ENCODE measurements around the gene TBX6. TPM values are rescaled to one million over a fixed set of nuclear protein-coding genes. Genes with fewer than 3 reads are reported as not detected.
A peak's percentile ranks its signal among the peaks of the same experiment; 100 is the strongest.

The TBX6 gene
- total and polyA plus RNA-seq, 11 donors: 0.26 to 0.95 (median 0.72) TPM; not detected in 1

- TF ChIP-seq POLR2A (IDR thresholded peaks at IDR 0.05): no peak
- TF ChIP-seq CTCF (IDR thresholded peaks at IDR 0.05): no peak
- DNase-seq (no peak), ATAC-seq (no peak)
- Histone ChIP-seq H3K4me1 (peaks cover 0 to 43% (median 37%) of the 10 kb centered on the region in 12 donors), H3K9me3 (no peaks in the 10 kb centered on the region), H3K27me3 (no peaks in the 10 kb centered on the region), H3K36me3 (peaks cover 0 to 23% (median 16%) of the 10 kb centered on the region in 9 donors), H3K27ac (peak overlapping the region; percentile 92 to 100 (median 99)), H3K4me3 (peak overlapping the region in 11 of 12 donors; percentile 78 to 99 (median 91))
- WGBS, 4 donors: 47 to 59% (median 56%) methylated on average over 10 to 12 of the region's 12 CpGs
- intact Hi-C loops (cut with DNase I): loop anchor here in 4 of 10 donors (5.0 to 10.0 kb wide), 5 partner anchors 59 to 461 kb away; partner anchors contain the start of genes MAPK3 (in 2 of the 4), HIRIP3 (in 1 of the 4), INO80E (in 1 of the 4) and ZNF768 (in 1 of the 4)
Measured at GRCh38 chr16:30063278-30063892, 28.3 kb downstream of the TBX6 start.

DNA sequence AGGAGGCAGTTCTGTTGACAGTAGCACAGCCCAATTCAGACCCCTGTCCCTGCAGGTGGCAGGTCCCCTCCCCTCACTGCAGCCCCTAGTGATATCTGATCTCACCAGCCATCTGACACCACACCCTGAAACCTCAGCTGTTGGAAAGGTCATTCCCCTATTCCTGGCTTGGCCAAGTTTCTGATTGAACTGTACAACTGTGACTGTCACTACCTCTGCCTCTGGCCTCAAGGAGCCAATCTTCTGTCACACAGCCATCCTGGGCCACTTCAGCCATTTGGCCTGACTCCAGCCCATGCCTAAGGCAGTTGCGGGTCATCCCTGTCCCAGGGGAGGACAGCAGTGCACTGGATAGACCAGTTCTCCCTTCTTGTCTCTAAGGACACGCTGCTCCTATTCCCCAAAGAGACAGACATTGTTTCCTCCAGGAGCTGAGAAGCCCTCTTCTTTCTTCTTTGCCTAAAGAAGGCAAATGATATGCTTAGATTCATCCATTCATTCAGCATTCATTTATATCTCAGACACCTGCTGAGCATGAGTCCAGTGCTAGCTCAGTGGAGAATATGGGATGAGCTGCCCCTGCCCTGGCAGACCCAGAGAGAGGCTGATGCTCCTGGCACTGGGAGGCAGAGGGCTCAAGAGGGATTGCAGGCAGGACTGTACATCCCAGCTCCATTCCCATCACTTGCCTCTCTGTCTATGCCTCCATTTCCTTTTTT is 30.7 kb downstream of the TBX6 start:
- no peaks in the 10 kb centered on the region for H3K27me3 ChIP-seq
- TF ChIP-seq CTCF (IDR thresholded peaks at IDR 0.05): no peak
- no peak for TF ChIP-seq POLR2A (IDR thresholded peaks at IDR 0.05)
- H3K27ac ChIP-seq: peak overlapping the region in 1 of 12 donors; percentile 40
- 47 to 63% (median 54%) methylated on average over 2 of the region's 2 CpGs for WGBS, 4 donors
- intact Hi-C loops (cut with DNase I): loop anchor here in 4 of 10 donors (5.0 to 10.0 kb wide), 5 partner anchors 61 to 464 kb away; partner anchors contain the start of genes MAPK3 (in 2 of the 4), HIRIP3 (in 1 of the 4), INO80E (in 1 of the 4) and ZNF768 (in 1 of the 4)
- no peak for ATAC-seq
- no peaks in the 10 kb centered on the region for H3K36me3 ChIP-seq
- peak in 3 of 5 donors; percentile 62 to 77 (median 71) for DNase-seq
- no peak overlapping the region for H3K4me3 ChIP-seq
- H3K4me1 ChIP-seq: peaks cover 0 to 24% (median 18%) of the 10 kb centered on the region in 12 donors
- H3K9me3 ChIP-seq: no peaks in the 10 kb centered on the region

GRCh38 chr16:30060346-30060745 is 31.4 kb downstream of the TBX6 start:
- ATAC-seq (no peak), DNase-seq (no peak)
- Histone ChIP-seq H3K36me3 (no peaks in the 10 kb centered on the region), H3K9me3 (no peaks in the 10 kb centered on the region), H3K4me3 (no peak overlapping the region), H3K4me1 (peaks cover 0 to 24% (median 18%) of the 10 kb centered on the region in 12 donors), H3K27ac (peak overlapping the region in 1 of 12 donors; percentile 40), H3K27me3 (no peaks in the 10 kb centered on the region)
- intact Hi-C loops (cut with DNase I): loop anchor here in 4 of 10 donors (5.0 to 10.0 kb wide), 5 partner anchors 62 to 464 kb away; partner anchors contain the start of genes MAPK3 (in 2 of the 4), HIRIP3 (in 1 of the 4), INO80E (in 1 of the 4) and ZNF768 (in 1 of the 4)
- 78 to 82% (median 80%) methylated on average over 4 of the region's 4 CpGs for WGBS, 4 donors
- TF ChIP-seq POLR2A (IDR thresholded peaks at IDR 0.05) (no peak), CTCF (IDR thresholded peaks at IDR 0.05) (no peak)

Measured in heart left ventricle (tissue), 16 donors.